ENCODE data around the gene MARCKSL1. TPM values are rescaled to one million over a fixed set of nuclear protein-coding genes. Genes with fewer than 3 reads are reported as not detected.

Gene MARCKSL1
- total RNA-seq, 1 donor from 2014 or later, result 213 TPM

- Histone ChIP-seq H2AFZ (ENCODE audit: low read depth, low read length) (no peak overlapping the region), H3K4me3 (ENCODE audit: insufficient read depth, low read depth, low read length) (no peak overlapping the region), H3K4me2 (ENCODE audit: low read length) (no peak overlapping the region), H4K20me1 (ENCODE audit: insufficient read depth, low read length) (peaks cover 16% of the 10 kb centered on the region), H3K9ac (ENCODE audit: low read length) (no peak overlapping the region), H3K36me3 (ENCODE audit: insufficient read depth, low read length) (peaks cover 50% of the 10 kb centered on the region), H3K9me3 (ENCODE audit: insufficient read depth, low read depth, low read length) (no peaks in the 10 kb centered on the region), H3K27me3 (ENCODE audit: insufficient read depth, low read length) (no peaks in the 10 kb centered on the region), H3K4me1 (ENCODE audit: insufficient read depth, low read length) (no peaks in the 10 kb centered on the region), H3K27ac (ENCODE audit: low read depth, low read length) (no peak overlapping the region), H3K79me2 (ENCODE audit: insufficient read depth, low read length) (no peaks in the 10 kb centered on the region)
- H3K27me3 Mint-ChIP-seq (ENCODE audit: low read depth, unreplicated experiment), result no peaks in the 10 kb centered on the region
- peaks cover 26% of the 10 kb centered on the region for H3K36me3 Mint-ChIP-seq (ENCODE audit: low read depth, unreplicated experiment)
- H3K4me1 Mint-ChIP-seq (ENCODE audit: low read depth, unreplicated experiment), result no peaks in the 10 kb centered on the region
- FAIRE-seq (no peak), DNase-seq (ENCODE audit: low read depth) (no peak)
- TF ChIP-seq EZH2 (IDR thresholded peaks at IDR 0.05; ENCODE audit: insufficient read depth, low read length) (no peak), CTCF (IDR thresholded peaks at IDR 0.05; ENCODE audit: insufficient read depth, low read depth, low read length) (no peak)
- no peak overlapping the region for H3K4me3 Mint-ChIP-seq (ENCODE audit: unreplicated experiment)
- no peaks in the 10 kb centered on the region for H3K9me3 Mint-ChIP-seq (ENCODE audit: unreplicated experiment)
- H3K27ac Mint-ChIP-seq (ENCODE audit: unreplicated experiment), result peak overlapping the region; percentile 69
These were observed 36.2 kb upstream of the MARCKSL1 start for GRCh38 chr1:32372149-32372756.

GRCh38 chr1:32367912-32368635, 32.0 kb upstream of the MARCKSL1 start:
- Histone ChIP-seq H3K9me3 (ENCODE audit: insufficient read depth, low read depth, low read length) (no peaks in the 10 kb centered on the region), H3K79me2 (ENCODE audit: insufficient read depth, low read length) (no peaks in the 10 kb centered on the region), H4K20me1 (ENCODE audit: insufficient read depth, low read length) (peaks cover 8% of the 10 kb centered on the region), H3K27ac (ENCODE audit: low read depth, low read length) (no peak overlapping the region), H3K9ac (ENCODE audit: low read length) (no peak overlapping the region), H3K4me1 (ENCODE audit: insufficient read depth, low read length) (no peaks in the 10 kb centered on the region), H2AFZ (ENCODE audit: low read depth, low read length) (no peak overlapping the region), H3K4me3 (ENCODE audit: insufficient read depth, low read depth, low read length) (no peak overlapping the region), H3K4me2 (ENCODE audit: low read length) (no peak overlapping the region), H3K27me3 (ENCODE audit: insufficient read depth, low read length) (no peaks in the 10 kb centered on the region), H3K36me3 (ENCODE audit: insufficient read depth, low read length) (peaks cover 33% of the 10 kb centered on the region)
- no peak for TF ChIP-seq CTCF (IDR thresholded peaks at IDR 0.05; ENCODE audit: insufficient read depth, low read depth, low read length)
- no peak for TF ChIP-seq EZH2 (IDR thresholded peaks at IDR 0.05; ENCODE audit: insufficient read depth, low read length)
- Mint-ChIP-seq H3K27ac (ENCODE audit: unreplicated experiment) (no peak overlapping the region), H3K27me3 (ENCODE audit: low read depth, unreplicated experiment) (no peaks in the 10 kb centered on the region), H3K36me3 (ENCODE audit: low read depth, unreplicated experiment) (peaks cover 26% of the 10 kb centered on the region), H3K4me1 (ENCODE audit: low read depth, unreplicated experiment) (no peaks in the 10 kb centered on the region), H3K9me3 (ENCODE audit: unreplicated experiment) (no peaks in the 10 kb centered on the region), H3K4me3 (ENCODE audit: unreplicated experiment) (no peak overlapping the region)
- DNase-seq (ENCODE audit: low read depth) (no peak), FAIRE-seq (no peak)

- H3K4me3 ChIP-seq (ENCODE audit: insufficient read depth, low read depth, low read length), result no peak overlapping the region
- no peak for DNase-seq (ENCODE audit: low read depth)
- no peak overlapping the region for H3K4me2 ChIP-seq (ENCODE audit: low read length)
- Mint-ChIP-seq H3K27ac (ENCODE audit: unreplicated experiment) (peak overlapping the region; percentile 83), H3K4me1 (ENCODE audit: low read depth, unreplicated experiment) (peaks cover 4% of the 10 kb centered on the region), H3K4me3 (ENCODE audit: unreplicated experiment) (peak overlapping the region; percentile 54), H3K27me3 (ENCODE audit: low read depth, unreplicated experiment) (no peaks in the 10 kb centered on the region), H3K36me3 (ENCODE audit: low read depth, unreplicated experiment) (peaks cover 24% of the 10 kb centered on the region), H3K9me3 (ENCODE audit: unreplicated experiment) (no peaks in the 10 kb centered on the region)
- H3K79me2 ChIP-seq (ENCODE audit: insufficient read depth, low read length), result no peaks in the 10 kb centered on the region
- no peak overlapping the region for H2AFZ ChIP-seq (ENCODE audit: low read depth, low read length)
- no peak for TF ChIP-seq CTCF (IDR thresholded peaks at IDR 0.05; ENCODE audit: insufficient read depth, low read depth, low read length)
- no peak for TF ChIP-seq EZH2 (IDR thresholded peaks at IDR 0.05; ENCODE audit: insufficient read depth, low read length)
- H3K9ac ChIP-seq (ENCODE audit: low read length), result no peak overlapping the region
- H3K27me3 ChIP-seq (ENCODE audit: insufficient read depth, low read length), result no peaks in the 10 kb centered on the region
- H4K20me1 ChIP-seq (ENCODE audit: insufficient read depth, low read length), result peaks cover 5% of the 10 kb centered on the region
- H3K4me1 ChIP-seq (ENCODE audit: insufficient read depth, low read length), result peaks cover 11% of the 10 kb centered on the region
- H3K9me3 ChIP-seq (ENCODE audit: insufficient read depth, low read depth, low read length), result no peaks in the 10 kb centered on the region
- no peak overlapping the region for H3K27ac ChIP-seq (ENCODE audit: low read depth, low read length)
- peaks cover 19% of the 10 kb centered on the region for H3K36me3 ChIP-seq (ENCODE audit: insufficient read depth, low read length)
- no peak for FAIRE-seq
These were observed 29.4 kb upstream of the MARCKSL1 start for GRCh38 chr1:32365445-32365844.
